Amniotic stem cell (primary cell): ENCODE results near the gene FNBP1L.
"Not testable (repeated sequence)": the region's sequence is repeated elsewhere in the genome, so short reads cannot be mapped to it uniquely, and the experiment has no call there.

ENCODE experiments used
- DNase-seq: peaks from one replicate; lab custom pipeline; 2025; lab: John Stamatoyannopoulos, UW

The FNBP1L gene

GRCh38 chr1:93573940-93574469 lies 126.1 kb downstream of the FNBP1L start:
- no peak for DNase-seq

- DNase-seq = no peak
These were observed 126.6 kb downstream of the FNBP1L start for GRCh38 chr1:93574511-93574910.

- no peak for DNase-seq
These were observed 127.1 kb downstream of the FNBP1L start for GRCh38 chr1:93574991-93575390.

- no peak for DNase-seq
These were observed 127.8 kb downstream of the FNBP1L start for GRCh38 chr1:93575621-93576284.

GRCh38 chr1:93576346-93576745 lies 128.4 kb downstream of the FNBP1L start:
- no peak for DNase-seq

GRCh38 chr1:93576746-93577145 lies 128.8 kb downstream of the FNBP1L start:
- no peak for DNase-seq

- DNase-seq = no peak
These were observed 129.9 kb downstream of the FNBP1L start for GRCh38 chr1:93577536-93578432.

GRCh38 chr1:93578433-93578830 lies 130.5 kb downstream of the FNBP1L start:
- no peak for DNase-seq

- DNase-seq = no peak
These were observed 131.2 kb downstream of the FNBP1L start for GRCh38 chr1:93578911-93579825.

GRCh38 chr1:93579891-93580290 lies 132.0 kb downstream of the FNBP1L start:
- peak; percentile 44 for DNase-seq

GRCh38 chr1:93581917-93582850 lies 134.3 kb downstream of the FNBP1L start:
- DNase-seq = no peak

GRCh38 chr1:93584261-93585003 lies 136.5 kb downstream of the FNBP1L start:
- DNase-seq = no peak

- DNase-seq = no peak
These were observed 137.4 kb downstream of the FNBP1L start for GRCh38 chr1:93585059-93585966.

GRCh38 chr1:93587354-93587753 lies 139.4 kb downstream of the FNBP1L start:
- DNase-seq = no peak

- no peak for DNase-seq
These were observed 140.3 kb downstream of the FNBP1L start for GRCh38 chr1:93588206-93588605.

- no peak for DNase-seq
These were observed 141.0 kb downstream of the FNBP1L start for GRCh38 chr1:93588955-93589354.

GRCh38 chr1:93591291-93591675 lies 143.4 kb downstream of the FNBP1L start:
- not testable (repeated sequence) for DNase-seq

- DNase-seq = no peak
These were observed 144.0 kb downstream of the FNBP1L start for GRCh38 chr1:93591676-93592550.
